NCI-H82 treated with DMSO at 0.1 percent for 48 hours (cell line): Measurements from ENCODE around the gene HOTAIR.

ENCODE experiments used
- DNase-seq: peaks from one replicate; lab custom pipeline; 2025; ENCODE audit not compliant: unreplicated experiment; lab: John Stamatoyannopoulos, UW

Gene HOTAIR

DNA sequence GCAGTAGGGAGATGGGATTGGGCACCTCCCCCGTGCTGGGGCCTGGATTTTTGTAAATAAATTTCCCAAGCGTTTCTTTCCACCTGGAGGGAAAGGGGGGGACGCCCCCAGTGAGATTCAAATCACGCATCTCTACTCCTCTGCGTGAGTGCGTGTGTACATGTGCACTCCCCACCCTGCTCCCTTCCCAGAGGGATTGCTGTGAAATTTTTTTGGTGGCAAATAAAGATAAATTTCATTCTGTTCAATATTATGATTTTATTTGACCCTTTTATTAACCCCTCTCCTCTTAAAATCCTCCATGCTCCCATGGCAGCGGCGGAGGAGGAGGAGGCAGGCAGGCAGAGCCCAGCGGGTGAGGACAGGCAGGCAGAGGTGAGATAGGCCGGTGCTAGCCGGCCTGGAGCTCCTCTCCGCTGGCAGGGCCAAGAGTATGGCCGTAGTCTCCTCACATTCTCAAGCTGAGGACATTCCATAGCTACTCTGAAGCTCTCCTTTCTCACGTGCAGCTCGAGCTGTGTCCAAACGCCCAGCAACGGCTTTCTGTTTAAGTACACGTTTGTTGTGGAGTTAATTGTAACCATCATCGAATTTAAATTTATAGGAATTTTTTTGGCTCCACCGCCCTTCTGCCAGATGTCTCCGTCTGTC is 1.5 kb upstream of the HOTAIR start:
- no peak for DNase-seq

DNA sequence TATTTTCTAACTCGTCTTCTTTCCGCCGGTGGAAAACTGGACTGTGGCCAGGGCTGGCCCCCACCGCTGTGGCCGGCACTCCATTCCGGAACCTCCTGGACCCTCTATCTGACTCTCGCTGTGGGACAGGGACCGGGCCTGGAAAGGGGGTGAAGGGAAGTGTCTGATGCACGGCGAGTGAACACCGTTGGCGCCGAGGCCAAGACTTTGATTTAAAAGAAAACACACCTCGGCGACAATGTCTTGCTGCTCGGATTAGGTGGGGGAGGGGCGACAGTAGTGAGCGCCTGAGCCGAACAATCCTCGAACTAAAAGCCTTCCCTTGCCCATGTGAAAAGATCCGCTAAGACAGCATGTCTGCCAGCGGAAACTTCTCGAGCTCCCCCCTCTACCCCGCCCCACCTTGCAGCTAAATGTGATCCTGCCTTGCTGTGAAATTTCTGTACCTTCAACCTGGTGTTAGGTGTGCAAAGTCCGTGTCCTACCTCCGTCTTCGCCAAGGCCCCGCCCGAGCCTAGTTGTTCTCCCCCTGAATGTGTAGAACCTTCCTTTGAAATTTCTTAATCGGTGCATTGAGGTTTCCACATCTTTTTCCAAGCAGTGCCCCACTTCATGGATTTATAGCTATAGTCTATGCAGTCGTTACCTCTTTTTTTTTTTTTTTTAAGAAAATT is 862 bp upstream of the HOTAIR start:
- no peak for DNase-seq

- DNase-seq, result no peak
These were observed 314 bp upstream of the HOTAIR start for GRCh38 chr12:53975064-53975471.

DNA sequence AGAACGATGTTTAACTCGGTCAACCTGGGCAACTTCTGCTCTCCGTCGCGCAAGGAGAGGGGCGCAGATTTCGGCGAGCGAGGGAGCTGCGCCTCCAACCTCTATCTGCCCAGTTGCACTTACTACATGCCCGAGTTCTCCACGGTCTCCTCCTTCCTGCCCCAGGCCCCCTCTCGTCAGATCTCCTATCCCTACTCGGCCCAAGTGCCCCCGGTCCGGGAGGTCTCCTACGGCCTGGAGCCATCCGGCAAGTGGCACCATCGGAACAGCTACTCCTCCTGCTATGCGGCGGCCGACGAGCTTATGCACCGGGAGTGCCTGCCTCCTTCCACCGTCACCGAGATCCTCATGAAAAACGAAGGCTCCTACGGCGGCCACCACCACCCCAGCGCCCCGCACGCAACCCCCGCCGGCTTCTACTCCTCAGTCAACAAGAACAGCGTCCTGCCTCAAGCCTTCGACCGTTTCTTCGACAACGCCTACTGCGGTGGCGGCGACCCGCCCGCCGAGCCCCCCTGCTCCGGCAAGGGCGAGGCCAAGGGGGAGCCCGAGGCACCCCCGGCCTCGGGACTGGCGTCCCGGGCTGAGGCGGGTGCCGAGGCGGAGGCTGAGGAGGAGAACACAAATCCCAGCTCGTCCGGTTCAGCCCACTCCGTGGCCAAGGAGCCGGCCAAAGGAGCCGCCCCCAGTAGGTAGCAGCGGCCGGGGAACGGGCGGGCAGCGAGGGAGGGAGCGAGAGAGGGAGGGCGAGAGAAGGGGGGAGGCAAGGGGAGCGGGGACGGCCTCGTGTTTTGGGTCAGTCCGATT is 1.3 kb downstream of the HOTAIR start:
- no peak for DNase-seq

- no peak for DNase-seq
These were observed 2.0 kb downstream of the HOTAIR start, which contains the start of gene HOXC11 for GRCh38 chr12:53972722-53973235. TSS of gene HOXC11 (plus strand) at chr12:53973126. CDS start at chr12:53973242, 116 bp downstream.

DNA sequence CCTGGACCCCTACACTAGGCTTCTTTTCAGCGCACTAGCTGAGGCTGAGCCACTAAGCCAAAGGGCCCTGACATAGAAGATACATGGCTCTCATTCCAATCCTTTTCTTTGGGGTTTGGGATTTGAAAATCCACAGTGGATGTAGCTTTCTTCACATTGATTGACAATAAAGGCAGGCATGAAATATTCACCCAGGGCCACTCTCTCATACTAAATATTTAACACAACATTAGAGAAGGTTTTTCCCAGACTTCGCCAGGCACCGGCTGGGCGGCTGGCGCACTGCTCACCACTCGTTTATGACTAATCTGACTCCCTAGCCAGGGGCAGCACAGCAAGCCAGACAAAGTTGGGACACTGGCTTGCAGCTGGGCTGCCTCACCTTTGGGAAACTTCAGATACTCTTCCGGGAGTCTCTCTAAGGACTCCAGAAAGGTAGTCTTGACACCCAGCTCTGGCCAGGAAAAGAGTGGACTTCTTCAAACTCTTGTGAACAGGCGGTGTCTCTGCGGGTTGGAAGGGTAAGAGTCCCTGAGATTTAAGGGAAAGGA is 2.5 kb downstream of the HOTAIR start:
- no peak for DNase-seq

DNA sequence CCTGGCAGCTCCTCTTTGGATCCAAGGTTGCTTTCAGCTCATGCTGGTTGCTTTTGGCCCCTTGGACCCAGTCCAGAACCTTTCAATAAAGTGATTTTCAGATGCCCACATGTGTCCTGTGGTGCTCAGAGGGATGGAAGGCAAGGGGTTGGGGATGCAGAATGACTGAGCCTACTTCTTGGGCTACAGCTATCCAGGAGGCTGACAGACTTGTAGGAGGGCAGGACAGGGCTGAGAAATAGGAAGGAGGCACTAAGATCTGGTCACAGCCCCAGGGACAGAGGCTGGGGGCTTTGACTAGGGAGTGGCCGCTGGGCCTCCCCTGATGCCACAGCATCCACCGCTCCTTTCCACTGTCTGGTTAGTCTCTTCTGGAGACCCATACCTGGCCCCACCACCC is 3.1 kb downstream of the HOTAIR start:
- DNase-seq, result no peak

GRCh38 chr12:53971129-53971528 is 3.6 kb downstream of the HOTAIR start:
- DNase-seq, result no peak

DNA sequence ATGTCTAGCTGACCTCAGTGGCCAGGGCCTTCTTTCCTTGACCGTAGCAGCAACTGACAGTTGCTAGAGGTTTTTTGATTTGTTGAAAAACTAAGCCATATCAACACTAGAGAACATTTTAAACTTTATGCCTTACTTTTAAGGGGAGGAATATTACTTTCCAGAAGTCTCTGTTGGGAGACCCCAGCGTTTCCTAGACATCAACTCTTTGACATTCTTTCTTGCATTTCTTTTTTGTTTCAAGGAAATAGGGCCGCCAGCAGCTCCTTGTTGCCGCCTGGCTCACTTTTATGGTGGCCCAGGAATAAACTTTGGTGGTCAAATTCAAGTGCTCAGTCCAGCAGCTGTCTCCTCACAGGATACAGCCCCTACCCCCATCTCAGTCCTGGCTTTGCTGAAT is 4.3 kb downstream of the HOTAIR start:
- no peak for DNase-seq

GRCh38 chr12:53969588-53970259 is 5.0 kb downstream of the HOTAIR start:
- no peak for DNase-seq

DNA sequence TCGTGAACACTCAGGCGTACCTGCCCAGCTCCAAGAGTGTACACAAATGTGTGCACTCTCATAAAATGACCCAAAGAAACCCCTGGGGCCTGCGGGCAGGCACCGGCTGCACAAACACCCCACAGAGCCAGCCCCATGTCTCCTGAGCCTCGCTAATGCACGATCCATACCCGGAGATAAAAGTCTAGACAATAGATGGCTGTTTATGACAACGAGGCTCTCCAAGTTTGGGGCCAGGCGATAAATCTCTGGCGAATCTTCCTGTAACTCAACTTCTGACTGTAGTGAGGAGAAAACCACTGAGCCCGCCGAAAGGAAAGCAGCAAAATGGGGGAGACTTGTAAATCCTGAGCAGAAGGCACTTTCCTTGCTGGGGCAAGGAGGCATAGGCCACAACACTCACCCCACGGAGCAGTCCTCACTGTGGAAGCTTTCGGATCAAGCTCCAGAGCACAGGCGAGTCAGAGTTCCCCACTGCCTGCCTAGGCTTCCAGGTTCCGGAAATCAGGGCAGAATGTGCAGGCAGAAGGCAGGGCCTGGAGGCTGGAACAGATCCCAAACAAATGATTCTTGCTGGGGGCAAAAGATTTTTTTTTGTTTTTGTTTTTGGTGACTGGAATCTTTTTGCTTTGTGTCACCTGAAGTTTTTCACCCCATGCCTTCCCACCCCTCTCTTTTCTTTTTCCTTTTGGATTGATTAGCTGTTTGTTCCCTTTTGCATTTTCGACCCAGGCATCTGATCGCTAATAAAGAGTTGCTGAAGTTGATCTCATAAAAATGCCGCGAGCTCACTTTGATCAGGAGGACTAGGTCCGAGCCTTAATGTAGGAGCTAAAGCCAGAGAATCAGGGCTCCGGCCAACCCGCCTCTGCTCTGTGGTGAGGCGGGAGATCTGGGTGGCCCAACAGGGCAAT is 6.3 kb downstream of the HOTAIR start:
- DNase-seq, result no peak

GRCh38 chr12:53967421-53967925 is 7.3 kb downstream of the HOTAIR start:
- no peak for DNase-seq

GRCh38 chr12:53966385-53967133 is 8.2 kb downstream of the HOTAIR start:
- no peak for DNase-seq

DNA sequence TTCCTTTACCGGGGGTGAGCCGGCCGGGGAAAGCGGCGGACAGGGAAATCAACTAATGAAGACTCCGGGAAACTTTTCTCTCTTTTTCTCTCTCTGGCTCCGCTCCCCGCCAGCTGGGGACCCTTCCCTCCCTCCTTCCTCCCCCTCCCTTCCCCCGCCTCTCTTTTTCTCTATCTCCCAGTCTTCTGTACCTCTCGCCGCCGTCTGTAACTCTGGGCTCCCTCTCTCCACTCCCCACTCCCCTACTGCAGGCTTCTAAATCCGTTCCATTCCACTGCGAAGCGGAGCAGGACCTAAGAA is 8.7 kb downstream of the HOTAIR start:
- DNase-seq, result no peak

DNA sequence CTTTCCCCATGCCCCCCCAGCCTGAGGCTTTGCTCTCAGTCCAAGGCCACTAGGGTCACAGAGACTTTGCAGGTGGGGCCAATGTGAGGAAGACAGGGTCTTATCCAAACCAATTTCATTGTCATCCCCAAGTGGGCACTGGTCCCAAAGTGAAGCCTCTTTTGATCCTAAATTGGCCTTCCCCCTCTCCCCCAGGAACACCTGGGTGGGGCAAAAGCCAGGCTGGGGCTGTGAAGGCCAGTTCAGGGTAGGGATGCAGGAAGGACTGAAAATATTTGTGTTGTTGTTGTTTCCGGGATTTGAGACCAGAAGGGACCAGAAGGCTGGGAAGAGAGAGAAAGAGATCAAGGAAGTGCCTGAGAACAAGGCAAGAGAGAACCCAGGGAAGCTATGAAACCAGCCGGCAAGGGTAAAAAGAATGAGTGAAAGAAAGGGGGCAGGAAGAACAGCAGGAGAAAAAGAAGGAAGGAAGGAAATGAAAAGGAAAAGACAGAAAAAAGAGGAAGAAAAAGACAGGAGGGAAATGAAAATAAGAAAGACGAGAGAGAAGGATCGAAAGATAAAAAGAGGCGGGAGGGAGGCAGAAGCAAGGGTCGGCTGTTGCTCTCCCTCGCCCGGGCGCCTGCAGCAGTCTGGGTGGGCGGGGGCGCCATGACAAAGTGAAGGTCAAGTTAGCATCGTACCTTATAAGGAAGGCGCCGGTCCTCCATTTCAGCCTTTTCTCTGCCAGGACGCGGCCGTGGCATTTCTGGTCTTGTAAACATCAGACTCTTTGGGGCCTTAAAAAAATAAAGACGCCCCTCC is 9.3 kb downstream of the HOTAIR start:
- no peak for DNase-seq

DNA sequence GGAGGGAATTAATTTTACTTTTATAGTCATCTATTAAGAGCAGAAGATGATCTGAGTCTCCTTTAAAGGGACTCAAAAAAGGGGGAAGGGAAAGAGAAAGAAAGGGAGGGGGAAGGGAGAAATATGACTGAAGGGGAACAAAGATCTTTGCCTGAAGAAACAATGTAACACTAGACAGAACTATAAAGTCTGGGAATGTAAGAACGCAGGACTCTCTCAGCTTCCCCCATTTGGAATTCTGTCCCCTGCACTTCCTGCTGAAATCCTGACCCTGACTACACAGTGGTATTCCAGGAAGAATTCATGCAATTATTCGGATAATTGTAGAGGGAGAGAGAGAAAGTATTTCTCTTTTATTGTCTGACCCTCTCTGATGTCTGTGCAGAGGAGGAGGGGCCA is 10.4 kb downstream of the HOTAIR start:
- DNase-seq, result no peak

DNA sequence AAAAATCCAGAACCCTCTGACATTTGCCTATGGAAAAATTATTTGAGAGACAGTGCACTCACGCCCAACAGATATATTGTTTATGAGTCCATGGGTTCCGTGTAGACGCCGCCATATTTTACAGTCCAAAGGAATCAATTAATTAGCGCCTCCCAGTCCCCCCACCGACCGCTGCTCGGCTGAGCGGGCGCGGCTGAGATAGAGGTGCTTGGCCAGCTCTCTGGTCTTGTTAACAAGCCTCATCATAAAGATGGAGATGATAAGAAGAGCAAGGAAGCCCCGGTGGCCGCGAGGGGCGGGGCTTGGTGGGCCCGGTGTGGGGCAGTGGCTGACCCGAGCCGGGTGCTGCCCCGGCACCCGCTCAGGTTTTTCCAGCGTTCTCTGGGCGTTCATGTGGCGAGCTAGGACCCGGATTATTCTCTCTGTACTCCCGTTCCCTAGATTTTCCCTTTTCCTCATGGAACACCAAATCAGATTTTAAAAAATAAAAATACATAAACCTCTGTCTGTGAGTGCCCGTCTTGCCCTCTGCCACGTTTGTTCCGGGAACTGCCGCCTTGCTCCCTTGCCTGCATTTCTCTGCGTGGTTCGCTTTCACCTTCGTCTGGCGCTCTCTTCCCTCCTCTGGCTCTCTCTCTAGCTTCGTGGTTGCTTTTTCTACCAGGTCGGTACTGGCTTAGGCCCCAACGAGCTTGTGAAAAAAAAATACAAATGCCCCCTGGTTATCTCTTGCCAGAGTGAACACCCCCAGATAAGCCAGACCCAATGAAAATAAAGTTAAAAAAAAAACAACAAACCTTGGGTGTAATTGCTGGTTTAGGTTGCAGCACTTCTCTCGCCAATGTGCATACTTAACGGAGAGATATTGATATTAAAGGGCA is 11.1 kb downstream of the HOTAIR start:
- DNase-seq, result no peak
